G401.6 (cell line): ENCODE data around the gene EXD2.
"Not testable (repeated sequence)": the region's sequence is repeated elsewhere in the genome, so short reads cannot be mapped to it uniquely, and the experiment has no call there.

Experiments
- FAIRE-seq: peaks from 2 replicates; lab custom pipeline; 2012; peaks lifted over from hg19 to GRCh38; lab: Jason Lieb, UNC

The EXD2 gene

GRCh38 chr14:69282448-69282847 is 91.2 kb downstream of the EXD2 start:
- no peak for FAIRE-seq

GRCh38 chr14:69284170-69284569 is 92.9 kb downstream of the EXD2 start:
- no peak for FAIRE-seq

GRCh38 chr14:69285661-69286255 is 94.5 kb downstream of the EXD2 start:
- no peak for FAIRE-seq

GRCh38 chr14:69287098-69288010 is 96.1 kb downstream of the EXD2 start:
- no peak for FAIRE-seq

GRCh38 chr14:69288011-69288771 is 96.9 kb downstream of the EXD2 start:
- FAIRE-seq = no peak

GRCh38 chr14:69288956-69289705 is 97.8 kb downstream of the EXD2 start:
- FAIRE-seq = no peak

- no peak for FAIRE-seq
These were observed 98.7 kb downstream of the EXD2 start for GRCh38 chr14:69289811-69290520.

GRCh38 chr14:69290881-69291280 is 99.6 kb downstream of the EXD2 start:
- not testable (repeated sequence) for FAIRE-seq

- FAIRE-seq = no peak
These were observed 100.1 kb downstream of the EXD2 start for GRCh38 chr14:69291396-69291795.

GRCh38 chr14:69291891-69292561 is 100.7 kb downstream of the EXD2 start:
- FAIRE-seq = no peak
